HG03558 (cell line): Measurements from ENCODE around the gene TCERG1L.

ENCODE experiments used
- ATAC-seq: cut with Tn5 transposase; IDR thresholded peaks from one replicate; pipeline ENCODE4 v1.9.1; 2021; ENCODE audit warnings: moderate number of reproducible peaks; ENCODE audit not compliant: unreplicated experiment; ENCODE audit errors: extremely low read depth

Gene TCERG1L

DNA sequence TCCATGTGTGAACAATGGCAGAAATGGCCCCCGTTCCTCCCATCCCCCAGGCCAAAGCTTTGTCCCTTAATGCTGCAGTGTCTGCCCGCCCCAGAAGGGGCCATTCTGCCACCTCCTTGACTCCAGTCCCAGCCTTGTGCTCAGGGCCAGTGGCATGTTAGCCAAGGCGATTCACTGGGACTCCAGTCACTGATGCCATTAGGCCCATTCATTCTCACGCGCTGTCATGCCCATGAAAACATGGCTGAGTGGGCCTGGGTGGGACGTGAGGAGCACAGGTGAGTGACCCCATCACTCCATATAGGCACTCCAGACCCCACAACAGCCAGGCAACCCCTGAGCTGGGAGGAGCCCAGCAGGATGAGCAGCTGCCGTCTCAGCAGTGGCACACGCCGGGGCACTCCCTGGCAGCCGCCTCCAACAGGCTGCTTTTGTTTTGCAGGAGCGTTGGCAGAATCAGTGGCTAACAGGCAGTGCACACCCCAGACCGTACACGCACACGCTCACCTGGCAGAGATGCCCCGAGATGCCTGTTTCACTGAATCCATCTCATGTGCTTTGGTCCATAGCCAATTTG is 79.5 kb downstream of the TCERG1L start:
- no peak for ATAC-seq

GRCh38 chr10:131231323-131231964 is 80.1 kb downstream of the TCERG1L start:
- no peak for ATAC-seq

DNA sequence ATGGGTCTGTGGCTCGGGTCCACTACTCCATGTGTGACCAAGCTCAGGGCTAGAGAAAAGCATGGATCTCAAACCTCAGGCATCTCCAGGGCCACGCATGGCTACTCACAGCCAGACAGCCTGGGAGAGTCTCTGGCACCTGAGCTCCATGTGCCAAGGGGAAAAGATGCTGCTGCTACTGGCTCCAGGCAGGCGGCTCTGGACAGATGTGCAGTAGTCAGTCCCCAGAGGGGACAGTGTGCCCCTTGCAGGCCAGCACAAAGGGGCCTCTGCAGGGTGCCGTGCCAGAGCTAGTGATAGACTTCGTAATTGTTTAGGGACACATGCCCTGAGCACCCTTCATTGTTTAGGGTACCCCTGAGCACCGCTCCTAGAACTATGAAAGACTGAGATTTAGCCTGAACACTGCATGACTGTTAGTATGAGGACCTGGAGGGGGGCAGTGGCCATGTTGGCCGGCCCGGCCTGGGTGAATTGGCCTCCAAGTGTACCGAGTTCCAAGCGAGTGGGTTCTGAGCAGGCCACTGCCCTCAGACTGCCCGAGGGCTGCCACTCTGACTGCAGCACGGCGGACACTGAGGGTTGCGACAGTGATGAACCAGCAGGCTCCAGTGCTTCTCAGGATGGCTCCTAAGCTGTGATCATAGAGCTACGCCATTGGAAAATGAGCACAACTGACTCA is 80.7 kb downstream of the TCERG1L start:
- no peak for ATAC-seq

- ATAC-seq = no peak
Observed at GRCh38 chr10:131230166-131230565, 81.4 kb downstream of the TCERG1L start.

GRCh38 chr10:131227163-131227740 is 84.3 kb downstream of the TCERG1L start:
- ATAC-seq = no peak

DNA sequence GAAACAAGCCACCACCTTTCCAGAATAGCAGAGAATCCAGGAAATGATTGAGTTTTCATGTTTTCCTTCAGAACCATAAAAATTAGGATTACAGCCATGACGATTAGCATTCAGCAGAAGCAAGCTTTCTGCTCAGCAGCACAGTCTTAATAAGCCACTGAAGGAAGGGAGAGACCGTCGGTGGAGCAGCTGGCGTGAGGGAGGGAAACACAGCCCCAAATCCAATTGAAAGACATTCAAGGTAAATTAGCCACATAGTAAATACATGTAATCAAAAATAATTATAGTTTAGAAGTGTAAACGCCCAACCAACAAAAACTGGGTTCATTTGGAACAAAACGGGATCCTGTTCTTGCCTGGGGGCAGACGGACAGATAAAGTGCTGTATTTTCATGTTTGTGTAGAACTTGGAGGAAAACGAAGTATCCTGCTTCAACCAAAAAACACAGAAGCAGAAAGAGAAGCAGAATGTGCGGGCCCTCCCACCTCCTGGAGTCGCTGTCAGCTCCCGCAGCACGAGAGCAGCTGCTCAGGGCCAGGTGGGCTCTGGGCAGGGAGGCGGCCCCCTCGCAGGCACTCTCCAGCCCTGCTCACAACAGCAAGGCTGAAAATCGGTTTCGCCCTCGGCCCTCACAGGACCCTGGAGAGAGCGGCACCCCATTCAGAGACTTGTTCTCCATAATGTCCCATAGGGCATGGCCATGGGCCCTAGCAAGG is 84.9 kb downstream of the TCERG1L start:
- no peak for ATAC-seq

DNA sequence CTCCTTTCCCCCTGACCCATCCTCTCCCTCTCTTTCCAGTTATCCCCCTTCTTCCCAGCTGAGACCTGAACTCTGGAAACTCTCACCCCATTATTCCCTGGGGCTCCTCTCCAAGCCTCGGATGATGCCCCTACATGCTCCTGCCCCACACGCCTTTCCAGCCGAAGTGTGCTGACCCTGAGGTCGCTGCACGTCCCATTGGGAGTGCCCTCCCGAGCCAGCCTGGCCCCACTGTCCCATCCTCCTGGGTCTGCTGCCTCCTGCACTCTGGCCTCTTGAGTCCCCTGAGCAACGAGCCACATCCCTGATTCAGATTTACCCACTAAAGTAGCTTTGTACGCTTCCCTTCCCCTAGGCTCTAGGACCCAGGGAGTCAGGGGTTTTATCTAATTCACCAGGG is 87.4 kb downstream of the TCERG1L start:
- no peak for ATAC-seq

GRCh38 chr10:131223422-131223821 is 88.1 kb downstream of the TCERG1L start:
- no peak for ATAC-seq

- ATAC-seq = no peak
Observed at GRCh38 chr10:131222986-131223385, 88.5 kb downstream of the TCERG1L start.

DNA sequence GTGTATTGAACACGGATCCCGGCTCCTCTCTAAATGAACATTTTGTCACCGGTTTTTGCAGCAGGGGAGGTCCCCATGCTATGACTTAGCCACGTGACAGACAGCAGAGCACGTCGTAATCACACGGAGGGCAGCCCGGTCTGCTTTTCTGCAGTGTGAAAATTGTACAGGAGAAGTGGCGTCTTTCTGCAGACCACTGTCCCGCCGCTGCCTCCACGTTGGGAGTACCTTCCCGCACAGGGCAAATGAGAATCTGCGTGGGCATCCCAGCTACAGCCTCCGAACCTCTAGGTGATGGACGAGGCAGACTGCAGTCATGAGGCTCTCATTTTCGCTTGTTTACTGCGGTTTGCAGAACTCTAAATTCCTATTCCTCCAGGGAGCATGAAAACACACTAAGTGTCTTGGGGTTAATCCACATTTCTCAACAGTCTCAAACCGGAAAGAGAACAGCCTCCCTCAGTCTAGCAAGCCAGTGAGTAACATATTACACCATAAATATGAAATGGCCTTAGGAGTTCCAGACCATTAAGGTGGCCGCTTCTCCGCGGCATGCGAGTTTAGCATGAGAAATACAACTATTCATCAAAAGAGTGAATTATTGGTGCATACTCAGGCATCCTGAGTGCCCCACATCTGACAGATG is 89.8 kb downstream of the TCERG1L start:
- ATAC-seq = no peak

DNA sequence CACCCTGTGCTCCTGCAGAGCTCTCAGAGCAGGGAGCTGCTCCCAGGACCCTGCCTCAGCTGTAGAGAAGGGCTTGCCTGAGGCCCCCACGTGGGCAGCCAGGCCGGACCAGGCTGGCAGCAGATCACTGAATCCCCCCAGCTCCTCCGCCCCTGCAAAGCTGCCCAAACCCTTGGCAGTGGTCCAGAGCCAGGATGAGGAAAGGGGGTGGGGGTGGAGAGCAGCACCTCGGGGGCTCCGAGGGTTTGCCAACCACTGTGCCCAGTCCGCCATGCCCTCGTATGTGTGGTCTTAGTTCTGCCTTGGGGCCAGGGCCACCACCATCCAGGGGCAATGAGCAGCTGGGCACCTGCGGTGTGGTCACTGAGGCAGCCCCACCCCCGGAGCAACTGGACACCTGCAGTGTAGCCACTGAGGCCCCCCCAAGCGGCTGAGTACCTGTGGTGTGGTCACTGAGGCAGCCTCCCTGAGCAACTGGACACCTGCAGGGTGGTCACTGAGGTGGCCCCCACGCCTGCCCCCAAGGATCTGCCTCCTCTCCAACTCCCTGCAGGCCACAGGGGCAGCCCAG is 90.8 kb downstream of the TCERG1L start:
- ATAC-seq = no peak

DNA sequence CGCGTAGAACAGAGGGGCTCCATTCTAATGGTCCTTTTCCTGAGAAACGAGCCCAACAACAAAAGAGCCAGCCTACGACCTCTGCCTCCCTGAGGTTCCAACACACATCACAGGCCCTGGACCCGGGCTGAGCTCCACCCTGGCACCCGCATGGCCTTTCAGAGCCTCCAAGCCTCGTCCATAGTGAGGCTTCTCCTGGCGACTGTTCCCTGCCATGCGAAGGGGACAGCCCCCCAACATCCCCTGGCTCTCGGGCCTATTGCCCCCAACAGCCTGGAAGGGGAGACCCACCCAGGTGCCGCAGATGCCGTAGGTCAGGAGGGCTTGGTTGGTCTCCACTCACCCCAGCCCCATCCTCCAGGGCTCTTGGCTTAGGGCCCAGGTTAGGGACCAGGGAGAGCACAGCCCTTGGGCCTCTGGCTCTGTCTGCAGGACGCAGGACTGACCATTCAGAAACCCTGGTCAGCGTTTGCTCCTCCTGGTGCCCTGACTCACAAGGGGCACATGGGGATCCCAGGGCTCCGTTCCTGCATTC is 91.5 kb downstream of the TCERG1L start:
- no peak for ATAC-seq

DNA sequence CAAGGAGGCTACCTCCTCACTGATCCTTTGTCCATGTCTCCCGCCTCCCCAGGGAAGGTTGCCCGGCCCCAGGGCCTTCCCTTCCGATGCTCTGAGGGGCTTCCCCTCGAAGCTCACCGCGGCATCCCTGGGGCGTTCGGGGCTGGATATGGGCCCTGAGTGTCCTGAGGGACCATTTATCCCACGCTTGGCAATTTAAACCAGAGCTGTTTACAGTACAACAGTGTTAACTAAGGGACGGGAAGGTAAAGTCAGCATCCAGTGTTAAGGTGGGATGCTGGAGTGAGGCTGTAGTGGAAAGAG is 92.0 kb downstream of the TCERG1L start:
- no peak for ATAC-seq

GRCh38 chr10:131218811-131219583 is 92.5 kb downstream of the TCERG1L start:
- ATAC-seq = no peak

DNA sequence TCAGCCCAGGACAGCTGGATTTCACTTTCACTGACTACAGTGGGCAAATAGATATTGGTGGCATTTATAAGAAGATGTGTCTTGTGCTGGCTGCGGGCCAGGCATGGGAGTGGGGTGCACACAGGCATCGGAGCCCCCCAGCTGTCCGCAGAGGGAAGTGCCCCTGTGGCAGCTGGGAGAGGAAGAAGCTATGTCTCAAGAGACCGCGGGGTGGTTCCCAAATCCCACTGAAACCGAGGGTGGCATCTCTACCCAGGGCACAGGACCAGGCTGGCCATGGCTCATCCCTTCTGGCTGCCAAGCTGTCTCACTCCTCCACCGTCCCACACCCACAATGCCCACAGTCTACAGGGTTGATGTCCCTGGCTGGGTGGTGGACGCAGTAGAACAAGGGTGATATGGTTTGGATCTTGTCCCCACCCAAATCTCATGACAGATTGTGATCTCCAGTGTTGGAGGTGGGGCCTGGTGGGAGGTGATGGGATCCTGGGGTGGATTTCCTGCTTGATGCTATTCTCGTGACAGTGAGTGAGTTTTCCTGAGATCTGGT is 94.8 kb downstream of the TCERG1L start:
- ATAC-seq = no peak

DNA sequence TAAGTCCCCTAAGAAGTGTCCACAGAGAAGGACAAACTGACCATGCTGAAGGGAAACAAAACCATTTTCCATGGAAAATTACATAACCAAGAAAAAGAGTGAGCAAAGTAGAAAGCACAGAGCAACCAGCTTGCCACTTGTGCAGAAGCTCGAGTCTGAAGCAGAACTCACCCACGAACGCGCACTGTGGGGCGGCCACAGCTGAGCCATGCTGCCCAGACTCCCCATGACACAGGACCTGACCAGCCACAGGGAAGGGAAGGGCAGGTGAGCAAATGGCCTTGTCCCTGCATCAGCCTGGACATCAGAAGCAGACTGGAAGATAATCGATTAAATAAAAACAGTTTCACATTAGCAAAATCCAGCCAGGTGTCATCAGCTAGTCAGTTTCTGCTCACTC is 95.7 kb downstream of the TCERG1L start:
- ATAC-seq = no peak

DNA sequence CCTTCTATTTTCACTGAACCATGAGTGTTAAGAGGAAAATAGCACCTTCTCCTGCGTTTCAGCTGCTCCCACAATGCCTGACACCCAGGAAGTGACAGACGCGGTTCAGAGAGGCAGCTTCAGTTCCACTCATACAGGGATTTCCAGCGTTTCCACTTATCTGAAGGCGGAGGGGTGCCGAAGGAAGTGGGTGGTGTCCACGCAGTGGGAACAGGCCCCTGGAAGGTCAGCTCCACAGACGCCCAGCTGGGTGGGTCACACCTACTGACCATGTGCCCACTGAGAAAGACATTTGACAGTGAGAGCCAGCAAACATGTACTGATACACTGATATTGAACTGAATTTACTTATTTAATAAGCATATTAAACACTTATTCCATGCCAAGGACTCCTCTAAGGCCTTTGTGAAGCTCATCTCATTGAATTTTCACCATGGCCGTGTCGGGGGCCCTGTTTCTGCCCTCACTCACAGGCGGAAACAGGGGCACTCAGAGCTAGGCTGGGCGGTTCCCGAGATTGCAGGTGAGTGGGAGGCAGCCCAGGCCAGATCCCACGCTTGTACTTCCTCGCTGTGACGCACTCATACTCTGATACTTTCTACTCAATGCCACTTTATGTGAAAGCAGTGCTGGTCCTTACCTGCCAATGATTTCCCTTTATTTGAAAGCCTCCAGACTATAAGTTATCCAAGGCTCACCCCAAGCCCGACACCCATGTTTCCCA is 96.8 kb downstream of the TCERG1L start:
- no peak for ATAC-seq

DNA sequence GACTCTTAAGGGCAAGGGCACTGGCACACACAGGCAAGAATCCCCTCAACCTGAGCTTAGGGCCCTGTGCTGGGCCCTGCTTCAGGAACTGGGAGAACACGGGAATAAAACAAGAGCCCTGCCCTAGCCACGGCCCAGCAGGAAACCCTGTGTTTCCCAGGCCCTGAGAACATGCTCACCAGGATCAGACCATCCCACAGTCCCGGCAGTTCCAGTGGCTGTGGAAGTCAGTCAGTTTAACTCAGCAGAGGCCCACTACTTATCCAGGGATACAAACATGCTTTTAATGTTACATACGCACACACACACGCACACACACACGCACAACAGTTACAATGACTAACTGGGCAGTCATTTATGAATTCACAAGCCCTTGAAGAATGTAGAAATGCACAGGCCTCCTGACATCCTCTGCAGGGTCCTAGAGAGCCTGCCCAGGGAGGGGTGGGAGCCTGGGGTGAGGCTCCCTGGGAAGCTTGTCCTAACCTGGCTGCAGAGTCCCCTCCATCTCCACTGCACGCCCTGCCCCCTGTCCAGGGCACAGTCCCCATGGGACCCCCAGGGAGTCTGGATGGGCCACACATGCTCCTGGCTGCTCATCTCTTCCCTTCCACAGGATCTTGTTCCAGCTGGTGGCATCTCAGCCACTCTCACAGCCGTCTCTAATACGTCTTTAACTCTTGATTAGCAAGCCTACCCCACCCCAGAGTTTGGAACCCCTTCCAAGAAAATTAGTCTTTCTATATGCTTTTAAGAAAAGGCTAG is 97.6 kb downstream of the TCERG1L start:
- ATAC-seq = no peak
